ENCODE measurements around the gene BIN2.
"Not testable (repeated sequence)": the region's sequence is repeated elsewhere in the genome, so short reads cannot be mapped to it uniquely, and the experiment has no call there.

Gene BIN2

GRCh38 chr12:51345681-51346080, 21.7 kb upstream of the BIN2 start:
- no peak for DNase-seq (ENCODE audit: low read depth in 2 of 2)

DNA sequence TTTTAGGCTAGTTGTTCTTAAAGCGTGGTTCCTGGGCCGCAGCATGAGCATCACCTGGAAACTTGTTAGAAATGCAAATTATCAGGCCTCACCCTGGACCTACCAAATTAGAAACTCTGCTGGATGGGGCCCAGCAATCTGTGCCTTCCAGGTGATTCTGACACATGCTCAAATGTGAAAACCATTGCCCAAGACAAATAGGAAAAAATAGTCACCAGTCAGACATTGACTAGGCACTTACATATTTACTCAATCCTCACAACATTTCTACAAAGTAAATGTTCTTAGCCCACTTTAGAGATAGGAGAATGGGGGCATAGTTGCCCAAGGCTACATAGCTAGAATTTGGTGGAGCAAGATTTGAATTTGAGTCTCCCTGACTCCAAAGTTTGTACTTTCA, 19.2 kb upstream of the BIN2 start:
- no peak for DNase-seq (ENCODE audit: low read depth in 2 of 2)

DNA sequence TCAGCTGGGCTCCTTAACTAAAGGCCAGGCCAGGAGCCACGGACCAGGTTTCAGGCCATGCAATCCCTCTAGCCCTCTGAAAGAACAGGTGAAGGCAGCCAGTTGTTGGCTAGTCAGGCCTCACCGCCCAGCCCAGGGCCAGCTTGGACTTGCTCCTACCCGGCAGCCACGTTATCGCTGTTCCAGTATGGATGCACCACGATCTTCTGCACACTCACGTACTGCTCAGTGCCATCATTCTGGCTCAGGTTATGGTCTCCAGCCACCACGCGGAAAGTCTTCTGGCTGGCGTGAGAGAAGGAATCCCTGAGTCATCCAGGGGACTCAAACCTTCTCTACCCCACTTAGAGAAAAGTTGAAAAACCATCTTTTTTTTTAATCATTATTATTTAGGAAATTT, 18.4 kb upstream of the BIN2 start:
- no peak for DNase-seq (ENCODE audit: low read depth in 2 of 2)

GRCh38 chr12:51341251-51342007, 17.5 kb upstream of the BIN2 start:
- peak; percentile 56 to 64 for DNase-seq (ENCODE audit: low read depth in 2 of 2)

DNA sequence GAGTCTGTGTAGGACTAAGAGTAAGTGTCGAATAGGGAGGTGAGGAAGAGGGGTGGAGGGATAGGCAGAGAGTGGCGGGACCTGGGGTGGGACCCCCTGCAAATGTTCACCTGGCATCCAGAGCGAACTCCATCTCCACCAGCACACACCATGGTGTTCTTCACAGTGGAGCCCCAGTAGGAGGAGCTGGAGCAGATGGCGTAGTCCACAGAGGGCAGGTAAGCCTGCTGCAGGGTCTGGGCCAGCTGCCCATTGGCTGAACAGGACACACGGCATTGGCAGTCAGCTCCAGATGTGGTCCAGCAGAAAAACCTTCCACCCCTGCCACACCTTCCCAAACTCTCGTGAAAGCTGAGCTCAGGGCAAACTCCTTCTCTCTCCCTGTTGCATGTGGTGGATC, 15.8 kb upstream of the BIN2 start:
- DNase-seq (ENCODE audit: low read depth in 2 of 2) = no peak

DNA sequence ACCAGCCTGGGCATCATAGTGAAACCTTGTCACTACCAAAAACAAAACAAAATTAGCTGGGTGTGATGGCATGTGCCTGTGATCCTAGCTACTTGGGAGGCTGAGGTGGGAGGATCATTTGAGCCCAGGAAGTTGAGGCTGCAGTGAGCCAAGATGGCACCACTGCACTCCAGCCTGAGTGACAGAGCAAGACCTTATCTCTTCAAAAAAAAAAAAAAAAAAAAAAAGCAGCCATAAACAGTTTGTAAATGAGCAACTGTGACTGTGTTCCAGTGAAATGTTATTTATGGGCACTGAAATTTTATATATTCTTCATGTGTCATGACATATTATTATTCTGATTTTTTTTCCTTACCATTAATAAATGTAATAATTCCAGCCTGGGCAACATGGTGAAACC, 13.4 kb upstream of the BIN2 start:
- not testable (repeated sequence) for DNase-seq (ENCODE audit: low read depth in 2 of 2)

GRCh38 chr12:51335931-51336330, 12.0 kb upstream of the BIN2 start:
- no peak for DNase-seq (ENCODE audit: low read depth in 2 of 2)

- DNase-seq (ENCODE audit: low read depth in 2 of 2) = no peak
Observed at GRCh38 chr12:51334764-51335163, 10.8 kb upstream of the BIN2 start.

DNA sequence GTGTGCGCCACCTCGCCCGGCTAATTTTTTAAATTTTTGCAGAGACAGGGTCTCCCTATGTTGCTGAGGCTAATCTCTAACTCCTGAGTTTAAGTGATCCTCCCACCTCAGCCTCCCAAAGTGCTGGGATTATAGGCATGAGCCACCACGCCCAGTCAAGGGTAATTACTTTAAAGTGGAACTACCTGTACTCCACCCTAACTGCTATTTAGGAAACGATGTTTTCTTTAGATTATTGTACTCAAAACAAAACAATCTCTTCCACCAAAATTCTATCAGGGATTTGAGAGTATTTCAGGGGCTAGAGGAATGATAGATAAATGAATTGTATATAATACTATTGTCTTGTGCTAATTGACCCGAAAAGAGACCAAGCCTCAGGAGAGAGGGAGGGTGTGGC, 9.6 kb upstream of the BIN2 start:
- DNase-seq (ENCODE audit: low read depth in 2 of 2) = no peak

DNA sequence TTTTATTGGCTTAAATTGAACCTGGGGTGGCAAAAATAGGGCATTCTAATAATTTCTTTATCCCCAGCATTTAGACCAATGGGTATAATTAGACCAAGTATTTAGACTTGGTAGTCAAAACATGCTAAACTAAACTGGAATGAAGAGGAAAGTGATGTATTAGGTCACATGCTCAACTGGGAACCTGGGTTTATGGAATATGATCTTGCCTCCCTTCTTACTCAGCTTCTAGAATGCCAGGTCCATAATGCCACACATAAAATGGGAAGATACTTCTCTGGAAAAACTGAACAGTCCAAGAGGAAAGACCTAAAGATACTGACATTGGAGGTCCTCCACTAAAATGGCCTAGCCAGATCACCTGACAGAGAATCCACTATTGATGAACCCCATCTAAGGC, 6.2 kb upstream of the BIN2 start:
- no peak for DNase-seq (ENCODE audit: low read depth in 2 of 2)

DNA sequence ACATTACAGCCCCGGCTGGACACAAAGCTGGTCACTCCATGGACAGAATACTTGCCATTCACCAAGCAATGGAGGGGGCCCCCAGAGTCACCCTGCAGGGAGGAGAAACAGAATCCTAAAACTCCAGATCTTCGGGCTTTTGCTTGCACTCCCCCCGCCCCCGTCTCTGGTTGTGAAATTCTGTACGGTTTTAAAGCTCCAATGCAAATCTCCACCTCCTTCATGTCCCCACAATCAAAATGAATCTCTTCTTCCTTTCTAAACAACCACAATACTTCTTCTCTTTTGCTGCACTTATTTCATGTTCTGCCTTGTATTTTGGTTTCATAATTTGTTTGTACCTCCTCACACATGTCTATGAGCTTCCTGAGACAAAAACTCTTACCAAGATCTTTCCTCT, 5.8 kb upstream of the BIN2 start:
- no peak for DNase-seq (ENCODE audit: low read depth in 2 of 2)

DNA sequence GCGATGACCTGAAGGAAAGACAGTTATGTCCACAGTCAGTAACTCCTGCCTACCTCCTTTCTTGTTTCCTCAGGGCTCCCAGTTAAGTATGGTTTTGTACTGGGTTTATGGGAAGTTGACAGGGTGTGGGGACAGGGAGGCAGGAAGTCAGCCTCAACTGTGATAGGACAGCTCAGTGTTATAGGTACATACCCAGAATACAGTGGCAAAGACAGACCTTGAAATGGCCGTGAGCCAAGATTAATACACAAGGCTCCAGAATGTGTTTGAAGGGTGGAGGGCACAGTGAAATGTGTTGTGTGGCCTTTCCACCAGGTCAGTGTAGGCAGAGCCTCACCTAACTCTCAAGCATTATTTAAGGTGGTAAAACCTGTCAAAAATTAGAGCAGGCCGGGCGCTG, 4.6 kb upstream of the BIN2 start:
- DNase-seq (ENCODE audit: low read depth in 2 of 2) = no peak

- DNase-seq (ENCODE audit: low read depth in 2 of 2) = no peak
Observed at GRCh38 chr12:51326698-51327439, 2.9 kb upstream of the BIN2 start.

- DNase-seq (ENCODE audit: low read depth in 2 of 2) = no peak
Observed at GRCh38 chr12:51324953-51325352, 979 bp upstream of the BIN2 start.

- DNase-seq (ENCODE audit: low read depth in 2 of 2) = no peak
Observed at GRCh38 chr12:51323317-51323960, 535 bp downstream of the BIN2 start.

GRCh38 chr12:51322452-51322851, 1.5 kb downstream of the BIN2 start:
- peak in 1 of 2 experiments; percentile 49 for DNase-seq (ENCODE audit: low read depth in 2 of 2)

GRCh38 chr12:51321882-51322281, 2.1 kb downstream of the BIN2 start:
- DNase-seq (ENCODE audit: low read depth in 2 of 2) = no peak

- no peak for DNase-seq (ENCODE audit: low read depth in 2 of 2)
Observed at GRCh38 chr12:51320695-51321320, 3.2 kb downstream of the BIN2 start.

DNA sequence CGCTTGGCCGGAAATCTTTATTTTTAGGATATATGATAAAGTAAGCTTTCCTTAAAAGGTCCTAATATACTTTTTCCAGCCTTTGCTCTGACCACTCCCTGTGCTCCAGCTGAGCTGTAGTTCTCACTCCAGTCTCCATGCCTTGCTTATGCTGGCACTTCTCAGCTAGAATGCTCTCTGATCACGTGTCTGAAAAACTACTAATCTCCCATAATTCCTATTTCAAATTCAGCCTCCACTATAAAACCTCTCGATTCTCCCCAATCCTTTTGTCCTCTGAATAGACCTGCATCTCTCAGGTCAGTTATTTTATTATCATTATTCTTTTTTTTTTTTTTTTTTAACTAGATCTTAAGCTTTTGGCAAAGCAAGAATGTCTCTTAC, 3.7 kb downstream of the BIN2 start:
- no peak for DNase-seq (ENCODE audit: low read depth in 2 of 2)

DNA sequence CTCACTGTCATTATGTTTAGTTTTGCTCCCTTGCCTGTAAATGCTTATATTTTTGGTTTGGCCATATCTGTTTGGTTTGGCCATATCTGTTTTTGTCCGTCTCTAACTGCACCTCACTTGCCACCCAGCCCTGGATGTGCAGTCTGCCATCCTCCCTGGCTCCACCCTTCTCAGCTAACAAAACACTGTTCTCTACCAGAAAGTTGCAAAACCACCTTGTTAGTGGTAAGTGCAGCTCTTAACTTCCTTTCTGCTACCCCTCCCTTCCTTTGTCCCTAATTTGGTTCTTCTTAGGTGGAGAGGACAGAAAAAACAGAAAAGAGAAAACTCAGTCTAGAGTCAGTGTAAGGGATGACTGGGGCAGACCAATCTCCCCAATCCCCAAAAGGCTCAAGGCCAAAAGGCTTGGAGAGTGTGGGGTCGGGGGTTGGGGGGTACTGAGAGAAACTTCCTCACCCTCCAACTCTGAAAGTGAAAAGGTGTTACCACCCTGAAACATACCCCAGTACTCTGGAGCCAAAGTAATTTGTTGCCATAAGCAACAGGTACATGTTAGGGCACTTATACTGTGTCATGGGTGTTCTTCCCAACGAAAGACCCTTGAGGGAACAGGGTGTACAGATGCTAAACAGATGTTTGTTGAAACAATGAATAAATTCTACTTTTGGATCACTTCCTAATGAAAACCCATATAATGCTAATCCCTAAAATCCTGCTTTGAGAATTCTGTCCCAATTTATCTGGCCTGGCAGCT, 5.0 kb downstream of the BIN2 start:
- DNase-seq (ENCODE audit: low read depth in 2 of 2) = no peak

GRCh38 chr12:51318057-51318806, 5.7 kb downstream of the BIN2 start:
- not testable (repeated sequence) for DNase-seq (ENCODE audit: low read depth in 2 of 2)

Data from stimulated activated CD4-positive, alpha-beta T cell treated with anti-CD3 and anti-CD28 coated beads, Interleukin-12 subunit alpha, Interleukin-12 subunit beta, amount 100 ng/mL, for 24 hours (primary cell).